IPS-11a (cell line): ENCODE data around the gene ZNF687.

Experiments
- H3K4me3 ChIP-seq: one replicate; pipeline ENCODE4 v1.5.1; 2013; ENCODE audit warnings: low read depth, low read length, control low read depth

ZNF687 gene

DNA sequence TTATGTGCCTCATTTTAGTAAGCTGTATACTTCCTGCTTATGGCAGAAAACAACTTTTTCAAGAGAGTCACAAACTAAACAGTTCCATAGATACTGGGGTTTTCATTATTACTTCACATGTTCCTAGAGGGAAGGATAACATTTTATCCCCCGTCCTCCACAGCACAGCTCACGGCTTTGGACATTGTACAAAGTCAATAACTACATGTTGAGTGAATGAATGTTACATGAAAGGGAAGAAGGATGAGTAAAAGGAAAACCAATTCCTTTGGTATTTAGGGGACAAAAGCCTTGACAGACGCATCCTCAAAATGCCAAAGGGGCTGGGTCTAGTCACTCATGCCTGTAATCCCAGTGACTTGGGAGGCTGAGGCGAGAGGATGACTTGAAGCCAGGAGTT is 30.3 kb downstream of the ZNF687 start:
- no peak overlapping the region for H3K4me3 ChIP-seq

DNA sequence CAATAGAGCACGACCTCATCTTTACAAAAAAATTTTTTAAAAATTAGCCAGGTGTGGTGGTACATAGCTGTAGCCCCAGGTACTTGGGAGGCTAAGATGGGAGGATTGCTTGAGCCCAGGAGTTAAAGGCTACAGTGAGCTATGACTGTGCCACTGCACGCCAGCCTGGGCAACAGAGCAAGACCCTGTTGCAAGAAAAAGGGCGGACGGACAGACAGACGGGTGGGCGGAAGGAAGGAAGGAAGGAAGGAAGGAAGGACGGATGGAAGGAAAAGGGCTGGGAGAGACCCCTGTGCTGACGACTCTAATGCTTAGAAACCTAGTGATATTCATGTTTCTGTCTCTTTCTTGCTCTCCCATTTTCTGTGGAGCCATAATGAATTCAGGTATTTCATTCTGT is 30.7 kb downstream of the ZNF687 start:
- no peak overlapping the region for H3K4me3 ChIP-seq

GRCh38 chr1:151313501-151313900 is 31.4 kb downstream of the ZNF687 start:
- H3K4me3 ChIP-seq = no peak overlapping the region

DNA sequence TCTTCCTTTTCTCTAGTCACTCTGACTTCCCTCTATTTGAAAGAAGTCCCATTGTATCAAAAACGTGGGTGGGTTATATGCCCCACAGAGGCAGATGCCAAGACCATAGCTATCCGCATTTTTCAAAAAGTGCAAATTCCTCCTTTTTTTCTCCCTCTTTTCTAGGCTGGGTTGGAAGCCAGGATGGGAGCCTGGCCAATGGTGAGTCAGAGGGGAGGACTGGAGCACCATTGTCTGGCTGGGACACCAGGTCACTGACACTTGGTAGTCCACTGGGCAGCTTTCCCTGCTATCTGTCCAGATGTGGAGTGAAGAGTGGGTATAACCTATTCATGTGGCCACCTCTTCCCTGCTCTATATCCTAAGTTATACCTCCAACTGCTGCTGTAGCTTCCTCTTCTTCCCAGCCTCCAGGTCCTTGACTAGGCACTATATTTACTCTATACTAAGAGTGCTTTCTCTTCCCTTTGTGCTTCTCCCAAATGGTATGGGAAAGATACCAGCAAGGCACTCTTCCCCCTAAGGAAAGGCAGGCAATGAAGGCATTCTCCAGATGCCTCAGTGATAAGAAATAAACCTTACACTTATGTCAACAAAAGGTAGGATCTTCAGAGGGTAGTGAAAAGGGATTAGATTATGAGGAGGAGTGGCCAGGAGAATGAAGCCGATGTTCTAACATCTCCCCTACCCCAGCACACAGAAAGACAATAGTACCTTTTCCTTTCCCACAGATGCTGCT is 32.2 kb downstream of the ZNF687 start:
- H3K4me3 ChIP-seq = no peak overlapping the region

DNA sequence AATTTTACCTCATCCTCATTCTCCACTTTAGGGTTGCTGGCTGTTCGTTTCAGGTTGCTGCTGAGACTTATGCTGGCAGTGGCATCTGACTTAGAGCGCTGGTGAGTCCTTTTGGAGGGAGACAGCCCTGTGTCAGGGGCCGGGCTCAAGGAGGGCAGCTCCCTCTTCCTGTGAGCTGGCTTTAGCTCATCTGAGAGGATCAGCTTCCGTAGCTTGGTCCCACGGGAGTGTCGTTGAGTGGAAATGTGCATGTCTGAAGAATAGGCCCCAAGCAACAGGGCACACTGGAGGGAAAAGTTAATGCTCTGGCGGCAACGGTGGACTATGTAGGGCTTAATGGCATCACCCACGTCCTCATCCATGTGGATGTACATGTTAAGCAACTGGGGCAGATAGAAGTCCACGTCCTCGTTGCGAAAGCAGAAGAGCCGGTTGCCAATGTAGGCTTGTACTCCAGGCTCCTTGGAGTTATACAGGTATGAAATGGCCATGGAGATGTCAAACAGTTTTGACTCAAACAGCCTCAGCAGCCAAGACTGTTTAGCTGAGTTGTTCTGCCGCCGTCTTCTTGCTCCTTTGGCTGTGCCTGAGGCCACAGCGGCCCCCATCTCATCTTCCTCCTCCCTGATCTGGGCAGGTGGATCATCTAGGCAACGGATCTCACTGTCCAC is 33.6 kb downstream of the ZNF687 start:
- no peak overlapping the region for H3K4me3 ChIP-seq

GRCh38 chr1:151318975-151319374 is 36.9 kb downstream of the ZNF687 start:
- no peak overlapping the region for H3K4me3 ChIP-seq

DNA sequence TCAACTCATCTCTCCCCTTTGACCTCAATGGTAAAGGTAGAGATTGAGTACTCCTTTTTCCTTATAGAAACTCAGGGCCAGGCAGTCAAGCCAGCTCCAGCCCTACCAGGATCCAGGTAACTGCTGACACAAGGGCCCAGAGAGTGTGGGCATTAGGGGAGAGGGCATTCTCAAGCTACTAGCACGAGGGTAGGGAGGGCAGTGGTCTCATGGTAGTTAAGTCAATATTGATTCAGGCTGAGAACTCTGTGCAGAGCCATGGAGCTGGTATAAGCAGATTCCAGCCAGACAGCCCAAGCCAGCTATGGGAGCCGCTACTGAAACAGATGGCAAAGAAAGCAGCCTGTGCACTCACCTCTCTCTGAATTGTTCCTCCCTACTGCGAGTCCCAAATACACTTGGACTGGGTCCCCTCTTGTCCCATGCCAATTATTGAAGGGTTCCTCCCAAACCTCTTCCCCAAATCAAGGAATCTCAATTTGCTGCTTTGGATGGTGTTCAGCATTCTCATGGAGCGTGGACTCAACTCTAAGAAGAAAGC is 42.4 kb downstream of the ZNF687 start:
- no peak overlapping the region for H3K4me3 ChIP-seq

DNA sequence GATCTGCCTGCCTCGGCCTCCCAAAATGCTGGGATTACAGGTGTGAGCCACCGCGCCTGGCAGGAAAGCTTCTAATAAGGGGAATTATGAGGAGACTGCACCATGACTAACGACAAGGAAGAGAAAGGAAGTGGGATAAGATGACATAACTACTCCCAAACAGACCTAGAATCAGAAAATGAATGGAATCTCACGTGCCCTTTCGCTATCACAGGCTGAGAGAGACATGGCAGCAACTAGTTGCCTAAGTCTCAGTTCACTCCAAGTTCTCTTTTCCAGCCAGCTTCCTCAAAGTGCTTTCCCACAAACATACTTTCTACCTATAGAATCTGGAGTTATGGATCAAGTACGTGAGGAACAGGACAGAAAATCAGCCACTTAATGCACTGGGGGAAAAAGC is 43.1 kb downstream of the ZNF687 start:
- H3K4me3 ChIP-seq = no peak overlapping the region

DNA sequence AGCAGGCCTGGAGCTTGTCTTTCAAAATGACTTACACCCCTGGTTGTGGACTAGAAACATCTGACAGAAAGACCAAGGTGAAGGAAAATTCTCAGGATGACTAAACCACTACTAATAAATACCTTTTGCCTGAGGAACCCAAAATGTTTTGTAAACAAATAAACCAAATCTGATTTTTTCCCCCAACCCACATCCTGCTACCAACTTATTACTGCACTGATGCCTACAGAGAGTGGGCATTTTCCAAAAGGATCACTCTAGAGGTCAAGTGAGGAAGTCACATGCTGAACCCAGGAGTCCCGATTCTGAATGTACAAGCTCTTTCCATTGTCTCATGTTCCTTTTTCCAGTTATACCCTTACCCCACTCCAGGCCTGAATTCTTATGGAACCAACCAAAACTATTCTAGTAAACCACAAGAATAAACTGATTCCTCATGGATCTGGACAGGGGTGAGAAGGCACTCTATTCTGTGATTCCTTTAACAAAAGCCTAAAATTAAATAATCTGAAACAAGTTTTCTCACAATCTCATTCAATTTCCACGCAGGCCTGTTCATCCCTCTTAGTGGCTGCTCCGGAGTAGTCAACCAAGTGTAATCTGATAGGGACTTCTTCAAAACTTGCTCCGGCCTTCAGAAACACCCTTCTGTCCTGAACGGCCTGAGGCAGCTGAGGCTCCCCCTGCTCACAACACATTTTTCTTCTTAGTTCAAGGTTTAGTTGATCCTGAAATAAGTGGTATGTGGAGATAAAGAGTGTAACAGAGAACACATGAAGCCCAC is 43.7 kb downstream of the ZNF687 start:
- no peak overlapping the region for H3K4me3 ChIP-seq

- peak overlapping the region; percentile 68 for H3K4me3 ChIP-seq
Measured at GRCh38 chr1:151326619-151327222, 44.6 kb downstream of the ZNF687 start.

GRCh38 chr1:151327223-151327902 is 45.3 kb downstream of the ZNF687 start, which contains the start of gene PI4KB:
Gene PI4KB, minus strand, starts transcription at chr1:151327416. Its CDS starts 10,935 bp downstream, at chr1:151316481.
- H3K4me3 ChIP-seq = peak within 1 kb of the TSS; percentile 68

DNA sequence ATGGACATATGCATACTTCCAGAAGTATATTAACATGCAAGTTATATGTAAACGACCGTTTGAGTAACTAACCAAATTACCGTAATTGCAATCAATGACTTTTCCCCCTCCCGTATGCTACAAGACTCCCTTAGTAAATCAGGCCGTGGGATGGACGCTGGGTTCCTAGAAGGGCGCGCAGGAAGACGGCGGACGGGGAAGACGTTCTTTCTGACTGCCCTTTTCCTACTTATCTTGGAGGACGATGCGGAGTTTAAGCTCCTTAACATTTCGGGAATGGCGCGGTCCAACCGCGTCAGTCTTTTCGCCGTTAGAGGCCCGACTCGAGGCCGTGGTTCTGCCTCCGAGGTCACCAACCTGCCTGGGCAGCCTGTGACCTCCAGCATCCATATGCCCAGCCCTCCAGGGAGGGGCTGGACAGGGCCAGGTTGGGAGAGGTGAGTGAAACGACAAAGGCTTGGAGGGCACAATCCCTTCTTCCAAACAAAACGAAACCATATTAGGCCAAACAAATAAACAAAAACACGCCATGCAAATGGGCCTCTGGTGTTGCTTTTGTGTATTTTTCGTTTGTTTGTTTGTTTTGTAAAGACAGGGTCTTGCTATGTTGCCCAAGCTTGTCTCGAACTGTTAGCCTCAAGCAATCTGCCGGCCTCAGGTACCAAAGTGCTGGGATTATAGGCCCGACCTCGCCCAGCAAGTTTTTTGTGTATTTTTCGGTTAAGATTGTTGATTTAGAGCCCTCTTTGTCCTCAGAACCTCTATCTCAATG is 46.0 kb downstream of the ZNF687 start:
- peak overlapping the region; percentile 68 for H3K4me3 ChIP-seq

GRCh38 chr1:151334822-151335221 is 52.7 kb downstream of the ZNF687 start:
- H3K4me3 ChIP-seq = no peak overlapping the region

DNA sequence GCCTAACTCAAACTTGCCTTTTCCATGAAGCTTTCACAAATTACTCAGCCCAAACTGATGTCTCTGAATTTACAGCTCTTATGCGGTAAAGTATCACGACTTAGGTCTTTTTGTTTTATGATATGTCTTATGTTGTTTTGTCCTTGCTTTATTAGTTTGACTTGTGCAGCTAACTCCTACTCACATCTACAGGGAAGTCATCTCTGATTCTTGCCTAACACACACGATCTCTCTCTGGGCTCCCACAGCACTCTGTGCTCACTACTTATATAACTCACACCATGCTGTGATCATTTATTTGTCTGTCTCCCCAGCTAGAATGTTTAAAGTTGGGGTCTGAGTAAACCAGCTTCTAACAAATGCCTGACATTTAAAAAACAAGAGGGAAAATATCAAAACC is 54.5 kb downstream of the ZNF687 start:
- no peak overlapping the region for H3K4me3 ChIP-seq

GRCh38 chr1:151340870-151341754 is 59.0 kb downstream of the ZNF687 start:
- H3K4me3 ChIP-seq = no peak overlapping the region
